ENCODE results near the gene PHYKPL.

- TF ChIP-seq POLR2AphosphoS5 (IDR thresholded peaks at IDR 0.05; ENCODE audit: low read depth, low read length), result peak; percentile 39; the same call in 1 of the 2 replicates
- no peak; the same call in 1 of the 2 replicates for TF ChIP-seq POLR2A (IDR thresholded peaks at IDR 0.05; ENCODE audit: low read depth, low read length)
- no peak for TF ChIP-seq TAF1 (IDR thresholded peaks at IDR 0.05; ENCODE audit: low read depth, low read length)
- no peak for TF ChIP-seq PAX5 (IDR thresholded peaks at IDR 0.05; ENCODE audit: insufficient read depth, low read length, severe bottlenecking)
- TF ChIP-seq SPI1 (IDR thresholded peaks at IDR 0.05; ENCODE audit: low read depth, low read length), result no peak
- no peak for TF ChIP-seq POU2F2 (IDR thresholded peaks at IDR 0.05; ENCODE audit: low read depth, low read length)
These were observed 24.7 kb downstream of the PHYKPL start for GRCh38 chr5:178207917-178208280.

Measured in GM12891 (cell line).